H4 (cell line): ENCODE data around the gene RAPGEF4. TPM values are rescaled to one million over a fixed set of nuclear protein-coding genes. Genes with fewer than 3 reads are reported as not detected.

Experiments
- DNase-seq: peaks from one replicate; pipeline ENCODE4 v3.0.0-alpha.2; 2015; ENCODE audit warnings: low spot score
- total RNA-seq: library from RNA; depleted of rRNA; stranded (reverse); fragments of >200 nt; shearing (Covaris generic); gene quantifications from 2 replicates; pipeline ENCODE4 v1.2.3, GENCODE V29; 2014

Gene RAPGEF4
- total RNA-seq, 1 experiment from 2014 or later, result 1.7 TPM

- DNase-seq, result no peak
These were observed 170.5 kb downstream of the RAPGEF4 start for GRCh38 chr2:172905937-172906811.

- DNase-seq, result no peak
These were observed 172.6 kb downstream of the RAPGEF4 start for GRCh38 chr2:172908275-172908674.

- DNase-seq, result no peak
These were observed 173.8 kb downstream of the RAPGEF4 start for GRCh38 chr2:172909454-172909853.

- DNase-seq, result no peak
These were observed 176.6 kb downstream of the RAPGEF4 start for GRCh38 chr2:172912266-172912665.

GRCh38 chr2:172914341-172915008 lies 178.8 kb downstream of the RAPGEF4 start:
- no peak for DNase-seq

- no peak for DNase-seq
These were observed 182.1 kb downstream of the RAPGEF4 start for GRCh38 chr2:172917716-172918115.

- DNase-seq, result no peak
These were observed 184.1 kb downstream of the RAPGEF4 start for GRCh38 chr2:172919732-172920131.

GRCh38 chr2:172921532-172922236 lies 186.0 kb downstream of the RAPGEF4 start:
- no peak for DNase-seq

GRCh38 chr2:172922306-172922705 lies 186.7 kb downstream of the RAPGEF4 start:
- no peak for DNase-seq

GRCh38 chr2:172922815-172923214 lies 187.2 kb downstream of the RAPGEF4 start:
- DNase-seq, result no peak

GRCh38 chr2:172924097-172924660 lies 188.5 kb downstream of the RAPGEF4 start:
- no peak for DNase-seq

GRCh38 chr2:172925600-172925999 lies 190.0 kb downstream of the RAPGEF4 start:
- DNase-seq, result no peak

- no peak for DNase-seq
These were observed 191.4 kb downstream of the RAPGEF4 start for GRCh38 chr2:172926785-172927640.

GRCh38 chr2:172927641-172928357 lies 192.2 kb downstream of the RAPGEF4 start:
- DNase-seq, result no peak

- DNase-seq, result peak; percentile 16
These were observed 193.1 kb downstream of the RAPGEF4 start for GRCh38 chr2:172928756-172929155.

GRCh38 chr2:172929644-172930043 lies 194.0 kb downstream of the RAPGEF4 start:
- no peak for DNase-seq

GRCh38 chr2:172930871-172931255 lies 195.2 kb downstream of the RAPGEF4 start:
- no peak for DNase-seq

GRCh38 chr2:172931256-172931894 lies 195.7 kb downstream of the RAPGEF4 start:
- DNase-seq, result peak; percentile 71

GRCh38 chr2:172931918-172932520 lies 196.4 kb downstream of the RAPGEF4 start:
- peak; percentile 49 for DNase-seq
